Neural cell (in vitro differentiated cells): ENCODE data around the gene NRAS.

Source experiments
- EP300 ChIP-seq: fragments of 450-650 bp; conservative IDR thresholded peaks from 2 replicates; pipeline ENCODE4 v1.6.1; 2014; ENCODE audit warnings: antibody characterized with exemption, mild to moderate bottlenecking, moderate library complexity; ENCODE audit not compliant: poor library complexity, severe bottlenecking
- EZH2 ChIP-seq: fragments of 200-600, 300-800 bp; shearing (Covaris generic), sonication (generic); IDR thresholded peaks from 2 replicates; pipeline ENCODE4 v1.6.1; 2014; ENCODE audit warnings: antibody characterized with exemption, low read length, borderline replicate concordance, mild to moderate bottlenecking; ENCODE audit not compliant: insufficient read depth, poor library complexity, severe bottlenecking
- POLR2AphosphoS5 ChIP-seq: IDR thresholded peaks from 2 replicates; pipeline ENCODE4 v1.6.1; 2012
- RAD21 ChIP-seq: fragments of 450-650 bp; conservative IDR thresholded peaks from 2 replicates; pipeline ENCODE4 v1.6.1; 2014; ENCODE audit warnings: antibody characterized with exemption, mild to moderate bottlenecking, moderate library complexity
- SMC3 ChIP-seq: fragments of 450-650 bp; conservative IDR thresholded peaks from 2 replicates; pipeline ENCODE4 v1.6.1; 2014; ENCODE audit warnings: antibody characterized with exemption, mild to moderate bottlenecking, moderate library complexity; ENCODE audit not compliant: poor library complexity
- TAF1 ChIP-seq: IDR thresholded peaks from 2 replicates; pipeline ENCODE4 v1.6.1; 2012; ENCODE audit warnings: low read depth
- TF ChIP-seq, protein P1 (sequence below): fragments of 450-650 bp; IDR thresholded peaks from 2 replicates; pipeline ENCODE4 v1.5.1; 2014; ENCODE audit warnings: antibody characterized with exemption, mild to moderate bottlenecking, moderate library complexity; ENCODE audit not compliant: poor library complexity, severe bottlenecking

DNA sequence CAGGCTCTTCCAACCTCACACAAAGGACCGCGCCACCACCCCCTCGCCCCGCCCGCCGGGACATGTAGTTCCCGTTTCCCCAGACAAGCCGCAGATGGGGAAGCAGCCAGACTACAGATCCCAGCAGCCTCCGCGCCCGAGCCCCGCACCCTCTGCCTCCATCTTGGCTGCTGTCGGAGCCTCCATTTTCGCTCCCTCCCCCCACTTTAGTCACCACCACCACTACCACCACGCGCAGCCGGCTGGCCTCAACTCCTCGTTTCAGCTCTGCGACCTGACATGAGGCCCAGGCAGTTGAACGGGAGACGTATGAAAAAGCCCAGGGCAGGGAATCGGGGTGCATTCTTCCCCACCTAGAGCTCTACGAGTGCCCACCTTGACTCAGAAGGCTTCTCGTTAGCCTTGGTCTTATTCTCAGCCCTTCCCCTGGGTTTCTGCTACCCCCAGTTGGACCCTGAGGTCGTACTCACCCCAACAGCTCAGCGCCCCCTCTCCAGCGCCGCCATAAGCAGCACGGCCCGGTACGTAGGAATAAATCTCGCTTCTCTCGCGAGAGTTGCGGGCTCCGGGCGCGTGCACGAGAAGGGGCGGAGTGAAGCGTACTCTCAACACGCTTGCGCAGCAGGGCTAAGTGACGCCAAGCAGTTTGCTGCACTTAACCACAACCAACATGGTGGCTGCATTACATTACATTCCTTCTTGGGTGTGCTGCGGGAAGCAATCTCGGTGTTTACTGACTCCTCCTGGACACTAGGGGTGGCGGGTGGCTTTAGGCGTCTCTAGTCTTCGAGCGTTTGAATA lies 41.1 kb upstream of the NRAS start, which contains the start of gene CSDE1:
- TF ChIP-seq, protein P1, sequence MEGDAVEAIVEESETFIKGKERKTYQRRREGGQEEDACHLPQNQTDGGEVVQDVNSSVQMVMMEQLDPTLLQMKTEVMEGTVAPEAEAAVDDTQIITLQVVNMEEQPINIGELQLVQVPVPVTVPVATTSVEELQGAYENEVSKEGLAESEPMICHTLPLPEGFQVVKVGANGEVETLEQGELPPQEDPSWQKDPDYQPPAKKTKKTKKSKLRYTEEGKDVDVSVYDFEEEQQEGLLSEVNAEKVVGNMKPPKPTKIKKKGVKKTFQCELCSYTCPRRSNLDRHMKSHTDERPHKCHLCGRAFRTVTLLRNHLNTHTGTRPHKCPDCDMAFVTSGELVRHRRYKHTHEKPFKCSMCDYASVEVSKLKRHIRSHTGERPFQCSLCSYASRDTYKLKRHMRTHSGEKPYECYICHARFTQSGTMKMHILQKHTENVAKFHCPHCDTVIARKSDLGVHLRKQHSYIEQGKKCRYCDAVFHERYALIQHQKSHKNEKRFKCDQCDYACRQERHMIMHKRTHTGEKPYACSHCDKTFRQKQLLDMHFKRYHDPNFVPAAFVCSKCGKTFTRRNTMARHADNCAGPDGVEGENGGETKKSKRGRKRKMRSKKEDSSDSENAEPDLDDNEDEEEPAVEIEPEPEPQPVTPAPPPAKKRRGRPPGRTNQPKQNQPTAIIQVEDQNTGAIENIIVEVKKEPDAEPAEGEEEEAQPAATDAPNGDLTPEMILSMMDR = peak; percentile 91
- TF ChIP-seq TAF1 (peak; percentile 95), EP300 (peak; percentile 79), POLR2AphosphoS5 (peak; percentile 100), EZH2 (no peak), RAD21 (peak; percentile 64), SMC3 (peak; percentile 47)
